Neutrophil (primary cell): Measurements from ENCODE around the gene PLXNA2.

Source experiments
- H3K27ac ChIP-seq: fragments of 200-600 bp; sonication (generic); 2 replicates; pipeline ENCODE4 v1.5.1; 2016; ENCODE audit warnings: mild to moderate bottlenecking, moderate library complexity
- H3K27me3 ChIP-seq: fragments of 200-600 bp; sonication (generic); 2 replicates; pipeline ENCODE4 v1.6.0; 2016; ENCODE audit warnings: mild to moderate bottlenecking
- H3K36me3 ChIP-seq: fragments of 200-600 bp; sonication (generic); 2 replicates; pipeline ENCODE4 v1.5.1; 2017
- H3K4me1 ChIP-seq, 2 experiments: fragments of 200-600 bp in 1 of 2; sonication (generic) in 1 of 2; 1 replicate in 1 of 2; 2 replicates in 1 of 2; pipeline versions ENCODE4 v1.5.1 to v1.6.1; 2013 to 2016; ENCODE audit warnings: low read depth in 1 of 2, low read length in 1 of 2, mild to moderate bottlenecking in 1 of 2, moderate library complexity in 1 of 2; ENCODE audit not compliant: control insufficient read depth in 1 of 2, insufficient read depth in 1 of 2
- H3K4me3 ChIP-seq, 2 experiments: fragments of 200-600 bp in 1 of 2; sonication (generic) in 1 of 2; 1 replicate in 1 of 2; 2 replicates in 1 of 2; pipeline ENCODE4 v1.5.1; 2013 to 2016; ENCODE audit warnings: low read depth in 1 of 2, low read length in 1 of 2, mild to moderate bottlenecking in 1 of 2, moderate library complexity in 1 of 2
- H3K9me3 ChIP-seq: fragments of 200-600 bp; sonication (generic); 2 replicates; pipeline ENCODE4 v1.5.1; 2016
- TF ChIP-seq, protein P1 (sequence below): fragments of 200-600 bp; sonication (generic); IDR thresholded peaks from 2 replicates; pipeline ENCODE4 v1.5.1; 2016; ENCODE audit warnings: antibody characterized with exemption

Gene PLXNA2

DNA sequence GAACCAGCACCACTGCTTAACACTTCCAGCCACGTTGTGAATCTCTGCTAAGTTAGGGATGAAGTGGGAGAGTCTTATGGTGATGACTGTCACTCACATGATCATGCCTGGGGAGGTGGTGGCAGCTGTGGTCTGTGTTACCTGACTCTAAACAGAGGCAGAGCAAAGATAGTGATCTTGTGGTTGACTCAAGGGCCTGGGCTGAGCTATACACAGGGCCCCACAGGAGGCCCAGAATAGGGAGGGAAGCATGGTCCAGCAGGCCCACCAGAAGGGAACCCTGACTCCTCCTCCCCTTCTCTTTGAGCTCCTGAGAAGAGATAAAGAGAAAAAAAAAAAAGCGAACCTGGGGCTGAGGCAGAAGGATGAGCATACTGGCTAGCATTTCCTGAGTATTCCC lies 55.0 kb downstream of the PLXNA2 start:
- no peak overlapping the region for H3K27ac ChIP-seq
- TF ChIP-seq, protein P1, sequence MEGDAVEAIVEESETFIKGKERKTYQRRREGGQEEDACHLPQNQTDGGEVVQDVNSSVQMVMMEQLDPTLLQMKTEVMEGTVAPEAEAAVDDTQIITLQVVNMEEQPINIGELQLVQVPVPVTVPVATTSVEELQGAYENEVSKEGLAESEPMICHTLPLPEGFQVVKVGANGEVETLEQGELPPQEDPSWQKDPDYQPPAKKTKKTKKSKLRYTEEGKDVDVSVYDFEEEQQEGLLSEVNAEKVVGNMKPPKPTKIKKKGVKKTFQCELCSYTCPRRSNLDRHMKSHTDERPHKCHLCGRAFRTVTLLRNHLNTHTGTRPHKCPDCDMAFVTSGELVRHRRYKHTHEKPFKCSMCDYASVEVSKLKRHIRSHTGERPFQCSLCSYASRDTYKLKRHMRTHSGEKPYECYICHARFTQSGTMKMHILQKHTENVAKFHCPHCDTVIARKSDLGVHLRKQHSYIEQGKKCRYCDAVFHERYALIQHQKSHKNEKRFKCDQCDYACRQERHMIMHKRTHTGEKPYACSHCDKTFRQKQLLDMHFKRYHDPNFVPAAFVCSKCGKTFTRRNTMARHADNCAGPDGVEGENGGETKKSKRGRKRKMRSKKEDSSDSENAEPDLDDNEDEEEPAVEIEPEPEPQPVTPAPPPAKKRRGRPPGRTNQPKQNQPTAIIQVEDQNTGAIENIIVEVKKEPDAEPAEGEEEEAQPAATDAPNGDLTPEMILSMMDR = no peak
- no peaks in the 10 kb centered on the region for H3K9me3 ChIP-seq
- no peaks in the 10 kb centered on the region for H3K36me3 ChIP-seq
- H3K27me3 ChIP-seq = peaks cover 7% of the 10 kb centered on the region
- H3K4me1 ChIP-seq = peaks cover 0 to 5% of the 10 kb centered on the region in 2 experiments
- no peak overlapping the region for H3K4me3 ChIP-seq

DNA sequence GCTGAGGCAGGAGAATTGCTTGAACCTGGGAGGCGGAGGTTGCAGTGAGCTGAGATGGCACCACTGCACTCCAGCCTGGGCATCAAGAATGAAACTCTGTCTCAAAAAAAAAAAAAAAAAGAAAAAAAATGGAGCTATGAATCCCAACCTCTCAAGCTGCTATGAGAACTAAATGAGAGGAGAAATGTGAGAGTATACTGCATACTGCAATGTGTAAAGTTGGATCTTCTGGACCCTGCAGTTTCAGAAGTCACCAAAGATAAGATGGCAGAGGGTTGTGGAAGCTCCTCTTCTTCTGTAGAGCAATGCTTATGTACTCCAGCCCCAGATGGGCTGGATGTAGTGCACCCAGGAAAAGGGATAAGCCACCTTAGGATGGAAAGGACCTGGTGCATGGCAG lies 55.6 kb downstream of the PLXNA2 start:
- peaks cover 7% of the 10 kb centered on the region for H3K27me3 ChIP-seq
- no peak overlapping the region for H3K4me3 ChIP-seq
- H3K36me3 ChIP-seq = no peaks in the 10 kb centered on the region
- TF ChIP-seq, protein P1 = no peak
- no peak overlapping the region for H3K27ac ChIP-seq
- H3K4me1 ChIP-seq = peaks cover 0 to 5% of the 10 kb centered on the region in 2 experiments
- H3K9me3 ChIP-seq = no peaks in the 10 kb centered on the region

DNA sequence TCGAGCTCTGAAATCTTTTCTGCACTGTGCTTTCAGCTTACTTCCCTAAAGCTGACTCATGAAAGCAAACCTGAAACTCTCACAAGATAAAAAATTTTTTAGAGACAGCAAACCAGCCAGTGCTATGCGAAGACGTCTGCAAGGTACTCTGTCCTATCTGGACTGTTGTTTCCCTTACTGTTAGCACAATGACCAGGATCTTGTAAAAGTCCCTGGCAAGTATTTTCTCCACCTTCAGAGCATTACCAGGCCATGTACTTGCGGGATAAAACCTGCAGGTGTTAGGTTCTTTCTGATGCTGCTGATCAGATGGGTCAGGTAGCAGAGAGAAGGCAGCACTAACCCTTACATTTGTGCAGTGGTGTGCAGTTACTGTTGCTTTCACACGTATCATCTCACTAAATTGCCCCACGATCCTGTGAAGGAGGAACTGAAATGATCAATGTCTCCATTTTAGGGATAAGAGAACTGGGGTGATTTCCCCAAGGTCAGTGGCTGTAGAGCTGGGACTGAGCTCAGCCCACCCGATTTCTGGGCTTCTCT lies 56.6 kb downstream of the PLXNA2 start:
- H3K36me3 ChIP-seq = no peaks in the 10 kb centered on the region
- H3K9me3 ChIP-seq = no peaks in the 10 kb centered on the region
- no peak overlapping the region for H3K27ac ChIP-seq
- TF ChIP-seq, protein P1 = no peak
- no peaks in the 10 kb centered on the region for H3K4me1 ChIP-seq
- H3K4me3 ChIP-seq = no peak overlapping the region
- peaks cover 7% of the 10 kb centered on the region for H3K27me3 ChIP-seq

DNA sequence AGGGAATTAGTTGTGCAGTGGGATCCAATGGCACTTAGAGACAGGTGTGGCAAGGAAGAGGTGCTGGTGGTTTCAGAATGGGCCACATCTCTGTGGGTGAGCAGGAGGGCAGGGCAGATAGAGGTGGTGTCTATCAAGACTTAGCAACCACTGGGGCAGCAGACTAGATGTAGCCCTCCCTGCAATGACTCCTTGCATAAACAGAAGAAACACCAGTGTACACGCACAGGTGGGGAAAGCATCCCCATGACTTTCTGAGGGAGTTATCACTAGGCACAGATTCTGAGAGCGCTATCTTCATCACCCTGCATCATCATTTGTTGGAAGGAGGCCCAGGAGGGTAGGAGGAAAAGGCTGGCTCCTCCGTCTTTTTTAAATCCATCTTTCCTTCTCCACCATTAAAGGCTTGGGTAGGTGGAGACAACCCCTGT lies 58.4 kb downstream of the PLXNA2 start:
- Histone ChIP-seq H3K9me3 (no peaks in the 10 kb centered on the region), H3K27me3 (peaks cover 7% of the 10 kb centered on the region), H3K27ac (no peak overlapping the region), H3K36me3 (no peaks in the 10 kb centered on the region), H3K4me3 (no peak overlapping the region), H3K4me1 (no peaks in the 10 kb centered on the region)
- TF ChIP-seq, protein P1 = no peak

DNA sequence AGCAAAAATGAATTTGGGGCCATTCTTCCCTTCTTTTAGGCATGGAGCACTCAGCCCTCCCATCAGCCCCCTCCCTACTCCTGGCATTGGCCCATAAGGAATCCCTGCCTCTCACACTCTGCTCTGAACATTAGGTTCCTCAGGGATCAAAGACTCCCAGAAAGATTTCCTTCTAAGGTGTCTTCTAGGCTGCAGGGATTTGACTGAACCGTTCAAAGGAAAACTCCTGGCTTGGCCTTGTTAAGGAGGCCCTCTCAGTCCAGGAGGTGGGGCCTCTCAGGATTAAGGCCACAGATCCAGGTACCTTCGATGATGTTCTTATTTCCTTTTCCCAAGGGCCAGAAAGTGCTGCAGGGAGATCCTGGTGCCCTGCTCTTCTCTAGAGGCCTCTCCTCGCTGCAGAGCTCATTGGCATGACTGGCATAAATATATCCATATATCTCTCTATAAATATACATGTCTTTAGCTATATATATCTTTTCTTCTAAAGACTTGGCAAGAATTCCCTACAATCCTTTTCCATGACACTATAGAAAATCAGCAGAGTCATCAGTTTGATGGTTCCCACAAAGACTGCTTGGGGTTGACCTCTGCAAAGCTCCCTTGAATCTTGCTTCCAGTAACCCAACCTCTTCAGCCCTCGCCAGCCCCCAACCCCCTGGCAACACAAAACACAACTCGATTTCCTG lies 59.1 kb downstream of the PLXNA2 start:
- H3K4me3 ChIP-seq = no peak overlapping the region
- H3K4me1 ChIP-seq = no peaks in the 10 kb centered on the region
- H3K27ac ChIP-seq = no peak overlapping the region
- TF ChIP-seq, protein P1 = no peak
- peaks cover 7% of the 10 kb centered on the region for H3K27me3 ChIP-seq
- H3K9me3 ChIP-seq = no peaks in the 10 kb centered on the region
- H3K36me3 ChIP-seq = no peaks in the 10 kb centered on the region
